HG03025 (cell line): ENCODE measurements around the gene PDCD10.
A peak's percentile ranks its signal among the peaks of the same experiment; 100 is the strongest.

Source experiments
- ATAC-seq: cut with Tn5 transposase; IDR thresholded peaks from one replicate; pipeline ENCODE4 v1.9.1; 2021; ENCODE audit warnings: mild to moderate bottlenecking, moderate library complexity; ENCODE audit not compliant: unreplicated experiment, low FRiP score

The PDCD10 gene

DNA sequence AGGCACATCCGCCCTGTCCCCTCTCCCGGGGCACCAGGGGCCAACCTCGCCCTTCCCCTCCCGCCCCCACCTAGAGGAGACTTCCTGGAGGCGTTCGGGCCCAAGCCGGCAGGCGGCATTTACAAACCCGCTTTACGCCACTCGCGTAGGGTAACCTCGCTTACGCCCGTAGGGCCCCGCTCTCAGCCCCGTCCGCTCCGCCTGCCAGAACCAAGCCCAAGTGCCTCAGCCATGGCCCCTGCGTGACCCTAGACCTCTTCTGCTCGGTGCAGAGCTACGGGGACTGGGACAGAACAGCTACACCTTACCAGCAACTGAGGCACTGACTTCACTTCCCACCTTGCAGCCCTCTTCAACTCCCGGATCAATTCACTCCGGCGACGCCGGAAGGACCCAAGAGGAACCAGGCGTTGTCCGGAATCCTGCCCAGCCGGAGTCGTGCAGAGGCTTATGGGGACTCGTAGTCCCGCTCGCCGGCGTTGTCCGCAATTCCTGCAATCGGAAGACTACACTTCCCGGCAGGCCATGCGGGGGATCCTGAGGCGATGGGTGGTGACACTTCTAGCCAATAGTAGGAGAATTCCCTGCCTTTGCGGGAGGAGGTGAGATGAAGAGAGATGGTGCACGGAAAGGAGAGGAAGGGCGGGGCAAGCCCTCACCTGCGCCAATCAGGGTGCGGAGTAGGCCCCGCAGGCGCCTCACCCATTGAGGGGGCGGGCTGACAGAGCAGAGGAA lies at the start of gene PDCD10:
Gene PDCD10, minus strand, starts transcription at position 395 of the 735 bp plus-strand sequence. CDS start 14,735 bp downstream, outside the sequence.
- peak; percentile 90 for ATAC-seq

DNA sequence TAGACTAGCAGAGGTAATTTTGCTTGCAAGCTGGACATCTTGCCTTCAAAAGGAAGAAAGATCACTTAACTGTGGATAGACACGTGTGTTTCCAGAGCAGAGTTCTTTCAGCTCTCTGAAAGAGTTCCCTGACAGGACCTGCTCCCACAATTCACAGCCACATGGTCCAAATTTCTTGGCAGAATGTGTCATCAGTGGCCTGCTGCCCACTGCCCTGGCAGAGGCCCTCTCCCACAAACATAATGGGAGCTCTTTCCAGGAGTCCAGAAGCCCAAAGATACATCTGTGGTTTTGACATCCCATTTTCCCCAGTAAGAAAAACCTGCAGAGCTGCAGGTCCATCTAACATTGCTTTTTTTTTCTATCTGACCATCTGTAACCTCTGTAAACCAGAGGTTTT lies 49.1 kb upstream of the PDCD10 start:
- no peak for ATAC-seq

DNA sequence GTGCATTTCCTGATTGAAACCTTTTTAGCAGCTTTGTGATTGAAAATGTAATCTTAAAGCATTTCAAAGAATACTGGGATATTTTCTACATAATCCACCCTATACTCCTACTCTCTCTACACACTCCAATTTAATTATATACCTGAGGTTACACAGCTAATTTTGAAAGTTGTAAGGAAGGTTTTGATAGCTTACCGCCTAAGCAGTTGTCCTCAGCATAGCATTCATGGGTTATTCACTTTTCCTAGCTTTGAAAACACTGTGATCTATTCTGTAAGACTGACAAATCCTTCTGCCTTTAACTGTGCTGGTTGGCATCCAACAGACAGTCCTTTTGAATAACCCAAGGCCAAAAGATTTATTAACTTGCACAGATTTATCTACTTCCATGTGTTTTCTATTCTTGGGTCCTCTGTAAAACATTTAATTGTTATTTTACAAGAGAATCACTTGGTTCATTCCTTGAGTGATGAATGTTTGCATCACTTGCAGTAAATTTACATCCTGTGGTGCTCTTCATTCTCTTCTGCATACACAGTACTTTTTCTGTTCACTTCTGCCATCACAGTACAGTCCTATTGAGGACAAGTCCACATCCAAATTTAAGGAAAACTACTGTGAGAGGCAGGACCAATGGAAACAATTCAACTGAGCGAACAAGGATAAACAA lies 45.7 kb upstream of the PDCD10 start:
- no peak for ATAC-seq

DNA sequence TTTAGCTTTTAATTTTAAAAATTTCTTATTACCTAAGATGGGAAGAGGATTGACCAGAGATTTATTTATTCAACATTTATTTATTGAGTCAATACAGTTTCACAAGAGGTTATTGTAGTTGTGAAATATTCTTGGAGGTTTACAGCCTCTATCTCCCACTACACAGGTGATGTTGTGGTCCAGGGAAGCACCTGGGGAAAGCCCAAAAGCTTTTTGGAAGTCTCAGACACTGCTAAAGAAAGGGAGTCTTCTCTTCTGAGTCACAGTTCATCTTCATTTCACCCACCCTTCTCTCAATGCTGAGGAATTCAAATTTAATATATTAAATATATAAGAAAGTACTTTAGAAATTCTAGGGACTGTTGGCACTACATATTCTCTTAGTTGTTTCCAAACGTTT lies 42.7 kb upstream of the PDCD10 start:
- ATAC-seq, result no peak

DNA sequence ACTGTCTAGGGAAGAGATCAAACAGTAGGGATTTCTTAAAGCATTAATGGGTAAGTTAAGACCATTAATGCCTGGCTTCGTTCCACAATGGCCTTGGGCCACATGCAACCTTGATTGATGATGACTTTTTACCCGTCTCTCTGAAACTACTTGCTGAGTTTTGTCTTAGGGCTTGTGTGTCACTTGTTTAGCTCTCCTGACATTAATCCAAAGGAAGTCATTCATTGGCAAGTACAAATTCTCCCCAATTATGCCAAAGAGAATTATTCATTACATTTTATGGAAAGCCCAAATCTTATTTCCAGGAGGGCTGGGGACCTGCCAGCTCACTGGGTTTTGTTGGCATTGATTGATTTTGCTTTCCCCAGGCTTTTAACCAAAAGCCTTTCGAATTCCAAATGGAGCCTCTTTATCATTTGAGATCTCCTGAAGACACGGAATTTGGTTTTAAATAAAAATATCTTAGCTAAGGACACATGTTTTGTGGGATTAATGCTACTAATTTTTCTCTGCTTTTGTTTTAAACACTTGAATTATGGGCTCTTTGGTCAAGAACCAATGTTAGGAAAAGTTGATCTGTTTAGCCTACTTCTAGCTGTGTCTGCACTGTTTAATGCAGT lies 41.5 kb upstream of the PDCD10 start:
- no peak for ATAC-seq

DNA sequence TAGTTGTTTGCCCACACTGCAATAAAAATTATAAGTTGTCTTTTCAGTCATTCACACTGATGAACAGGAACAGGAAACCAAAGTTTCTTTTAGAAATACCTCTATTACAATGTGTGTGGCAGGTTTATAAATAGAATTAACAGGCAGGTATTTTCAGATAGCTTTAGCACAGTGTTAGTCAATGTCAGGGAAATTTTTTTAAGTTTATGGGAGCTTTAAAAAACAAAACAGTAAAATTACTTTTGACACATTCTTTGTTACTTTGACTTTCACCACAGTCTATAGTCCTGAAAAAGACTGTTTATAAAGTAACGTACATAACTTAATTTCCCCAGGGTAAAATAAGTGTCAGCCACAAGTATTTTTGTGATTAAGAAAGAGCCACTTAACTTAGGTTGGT lies 38.9 kb upstream of the PDCD10 start:
- peak; percentile 81 for ATAC-seq

DNA sequence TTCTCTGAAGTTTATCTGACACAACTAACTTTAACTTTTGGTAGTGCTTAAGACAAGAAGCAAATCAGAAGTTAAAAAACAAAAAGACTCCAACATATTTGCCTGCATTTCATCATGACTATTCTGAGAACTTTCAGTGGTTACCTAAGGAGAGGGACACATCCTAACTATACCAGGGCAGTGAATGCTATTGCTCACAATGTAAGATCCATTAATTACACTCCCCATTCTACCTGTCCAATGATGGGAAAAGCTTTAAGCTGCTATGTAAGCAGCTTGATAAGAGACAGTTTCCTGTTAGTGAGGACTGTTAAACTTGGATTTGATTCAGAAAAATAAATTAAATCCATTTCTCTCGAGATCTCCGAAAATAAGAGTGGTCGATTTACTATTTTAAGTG lies 38.3 kb upstream of the PDCD10 start:
- peak; percentile 26 for ATAC-seq

DNA sequence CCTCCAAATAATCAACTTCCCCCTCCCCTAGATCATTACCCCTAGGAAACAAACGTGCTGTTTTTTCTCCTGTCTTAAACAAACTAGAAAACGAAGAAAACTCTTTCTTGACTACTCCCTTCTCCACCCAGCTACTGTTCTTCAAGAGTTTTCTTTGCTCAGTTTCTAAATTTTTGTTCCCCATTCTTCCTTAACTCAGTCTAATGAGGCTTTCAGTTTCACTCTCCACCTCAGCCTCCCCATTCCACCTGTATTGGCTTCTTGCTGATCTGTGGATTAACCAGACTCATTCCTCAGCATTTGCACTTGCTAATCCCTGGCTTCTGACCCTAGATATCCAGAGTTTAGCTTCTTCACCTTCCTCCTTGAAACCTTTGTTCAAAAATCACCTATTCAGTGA lies 27.6 kb upstream of the PDCD10 start:
- no peak for ATAC-seq

DNA sequence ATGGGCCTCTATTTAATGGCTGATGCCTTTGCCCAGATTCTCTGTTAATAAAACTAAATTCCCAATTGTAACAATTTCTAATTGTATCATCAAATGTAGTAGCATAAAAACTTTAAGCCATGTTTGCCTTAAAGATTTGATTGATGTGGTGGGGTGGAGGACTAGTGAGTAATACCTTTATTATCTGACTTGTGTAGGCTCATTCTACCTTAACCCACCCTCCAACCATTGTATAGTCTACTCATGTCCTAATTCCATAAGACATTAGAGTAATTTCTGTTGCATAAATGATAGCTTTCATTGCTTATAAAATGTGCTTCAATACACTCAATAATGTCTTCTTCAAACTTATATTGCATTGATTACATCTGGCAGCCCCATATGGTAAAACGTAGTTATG lies 26.6 kb upstream of the PDCD10 start:
- no peak for ATAC-seq

DNA sequence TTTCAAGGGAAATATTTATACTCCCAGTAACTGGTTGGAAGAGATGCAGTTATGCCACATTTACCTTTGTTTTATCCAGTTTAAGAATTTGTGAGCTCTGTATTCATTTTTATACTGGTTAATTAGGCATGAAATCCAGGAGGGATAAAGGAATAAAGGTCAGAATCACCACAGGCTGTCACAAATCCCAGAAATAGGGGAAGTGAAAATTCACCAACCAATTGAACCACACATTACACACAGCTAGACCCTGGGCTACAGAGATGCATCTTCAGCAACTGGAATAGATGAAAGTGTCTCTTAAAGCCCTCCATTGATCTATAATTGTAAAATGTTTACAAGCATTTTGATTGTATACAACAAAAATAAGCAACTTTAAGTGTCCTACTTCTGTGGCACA lies 19.4 kb upstream of the PDCD10 start:
- peak; percentile 37 for ATAC-seq

DNA sequence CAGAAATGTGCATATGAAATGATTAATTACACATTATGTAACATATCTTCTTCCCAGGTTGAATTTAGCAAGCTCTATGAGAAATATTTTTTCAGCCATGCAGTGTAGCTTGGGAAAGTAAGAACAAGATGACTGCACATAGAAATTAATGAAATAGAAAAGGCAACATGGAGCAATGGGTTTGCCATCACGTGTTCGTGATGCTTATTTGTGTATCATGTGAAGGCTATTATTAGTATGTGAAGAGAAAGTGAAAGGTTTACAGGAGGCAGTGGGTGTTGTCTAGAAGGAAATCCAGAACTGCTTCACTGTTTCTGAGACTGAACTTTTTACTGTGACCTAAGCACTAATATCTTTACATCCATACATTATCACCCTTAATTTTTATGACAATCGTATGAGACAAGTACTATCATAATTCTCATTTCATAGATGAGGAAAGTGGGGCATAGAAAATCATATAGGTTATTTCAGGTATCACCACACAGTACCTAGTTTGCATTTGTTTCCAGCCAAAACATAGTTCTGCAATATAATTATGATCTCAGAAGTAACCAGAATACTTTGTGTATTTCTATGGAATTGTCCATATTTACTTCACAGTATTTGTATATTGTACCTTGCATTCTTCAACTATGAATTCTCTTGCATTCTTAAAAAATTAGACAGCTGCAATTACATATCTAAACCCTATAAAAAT lies 15.7 kb upstream of the PDCD10 start:
- ATAC-seq, result peak; percentile 98

DNA sequence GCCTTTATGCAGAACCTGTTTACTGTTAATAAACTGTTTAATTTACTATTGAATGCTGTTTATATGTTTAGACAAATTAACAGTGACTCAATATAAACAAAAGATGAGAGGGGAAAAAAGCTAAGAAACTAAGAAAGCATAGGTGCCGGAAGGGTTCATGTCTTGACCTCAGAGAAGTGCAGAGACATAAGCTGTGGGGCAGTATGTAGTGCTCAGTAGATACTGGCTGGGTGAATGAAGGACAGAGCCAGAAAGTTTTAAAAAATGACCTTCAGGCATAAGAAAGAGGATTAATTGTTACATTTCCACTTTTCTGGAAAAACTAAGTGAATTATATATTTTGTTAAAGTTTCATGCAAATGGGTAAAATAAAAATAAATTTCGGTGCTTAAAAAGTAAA lies 15.0 kb upstream of the PDCD10 start:
- no peak for ATAC-seq

DNA sequence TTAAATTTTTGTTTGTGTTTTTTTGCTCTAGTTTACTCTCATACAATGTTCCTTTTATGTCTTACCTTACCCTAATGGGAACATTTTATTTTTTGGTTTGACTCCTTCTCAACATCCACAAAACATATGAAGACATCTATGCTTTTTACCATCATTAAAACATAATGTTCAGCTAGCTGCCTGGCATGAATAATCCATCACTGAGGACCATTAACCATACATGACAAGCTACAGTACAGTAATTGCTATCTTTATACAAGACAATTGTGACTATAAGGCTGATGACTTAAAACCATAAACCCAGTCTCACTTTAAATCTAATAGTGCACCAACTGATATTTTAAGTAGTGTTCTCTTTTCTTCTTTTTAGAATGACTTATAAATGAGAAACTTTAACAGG lies 14.5 kb upstream of the PDCD10 start:
- no peak for ATAC-seq

DNA sequence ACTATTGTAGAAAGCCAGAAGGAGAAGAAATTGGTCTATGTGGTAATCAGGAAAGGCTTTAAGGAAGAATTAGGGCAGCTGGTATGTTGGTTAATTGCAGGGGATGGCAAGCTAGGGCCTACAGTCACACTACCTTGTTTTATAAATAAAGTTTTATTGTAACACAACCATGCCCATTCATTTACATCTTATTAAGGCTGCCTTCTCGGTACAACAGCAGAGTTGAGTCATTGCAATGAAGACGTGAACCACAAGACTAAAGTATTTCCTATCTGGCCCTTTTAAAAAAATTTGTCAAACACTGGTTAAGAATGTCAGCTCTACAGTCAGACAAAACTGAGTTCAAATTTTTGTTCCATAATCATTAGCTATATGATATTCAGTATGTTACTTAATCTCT lies 9.1 kb upstream of the PDCD10 start:
- no peak for ATAC-seq

DNA sequence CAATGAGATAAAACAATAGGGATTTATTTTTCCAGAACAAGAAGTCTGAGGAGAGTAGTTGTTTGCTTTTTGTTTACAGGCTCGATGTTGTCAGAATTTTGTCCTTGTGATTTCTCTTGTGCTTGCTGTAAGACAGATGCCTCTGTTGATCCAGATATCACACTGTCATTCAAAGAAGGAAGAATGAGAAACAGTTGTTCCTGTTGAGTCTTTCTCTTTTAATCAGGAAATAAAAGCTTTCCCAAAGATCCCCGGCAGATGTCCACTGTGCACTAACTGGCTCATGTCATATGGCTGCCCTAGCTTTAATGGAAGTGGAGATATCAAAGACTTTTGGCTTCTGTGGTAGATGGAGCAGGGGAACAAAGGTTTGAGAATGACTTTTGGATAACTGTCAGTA lies 7.6 kb upstream of the PDCD10 start:
- ATAC-seq, result no peak

DNA sequence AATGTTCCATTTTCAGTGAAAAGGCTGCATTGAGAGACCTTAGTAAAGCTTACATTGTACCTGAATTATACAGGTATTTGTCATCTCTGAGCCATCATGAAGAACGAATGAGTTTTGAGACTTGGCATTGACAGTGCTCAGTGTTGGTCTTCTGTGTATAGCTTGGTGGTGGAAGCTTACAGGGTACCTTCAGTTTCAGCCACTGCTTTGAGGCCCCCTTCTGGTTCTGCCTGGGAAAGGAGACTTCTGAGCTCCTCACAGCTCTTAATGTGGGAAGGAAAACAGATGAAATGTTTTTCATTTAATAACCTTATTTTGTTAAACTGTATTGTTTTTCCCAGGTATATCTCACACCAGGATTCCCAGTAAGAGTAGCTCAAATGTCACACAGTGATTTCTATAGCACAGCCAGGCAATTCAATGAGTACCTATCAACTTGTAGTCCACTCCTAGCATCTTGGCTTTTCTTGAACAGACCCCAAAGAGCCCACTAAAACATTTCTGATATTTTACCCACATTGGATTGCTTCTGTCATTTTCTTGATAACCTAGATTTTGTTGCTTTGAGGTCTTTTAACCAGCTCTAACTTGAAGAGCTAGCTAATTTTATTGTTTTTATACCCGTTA lies 6.4 kb upstream of the PDCD10 start:
- peak; percentile 95 for ATAC-seq

DNA sequence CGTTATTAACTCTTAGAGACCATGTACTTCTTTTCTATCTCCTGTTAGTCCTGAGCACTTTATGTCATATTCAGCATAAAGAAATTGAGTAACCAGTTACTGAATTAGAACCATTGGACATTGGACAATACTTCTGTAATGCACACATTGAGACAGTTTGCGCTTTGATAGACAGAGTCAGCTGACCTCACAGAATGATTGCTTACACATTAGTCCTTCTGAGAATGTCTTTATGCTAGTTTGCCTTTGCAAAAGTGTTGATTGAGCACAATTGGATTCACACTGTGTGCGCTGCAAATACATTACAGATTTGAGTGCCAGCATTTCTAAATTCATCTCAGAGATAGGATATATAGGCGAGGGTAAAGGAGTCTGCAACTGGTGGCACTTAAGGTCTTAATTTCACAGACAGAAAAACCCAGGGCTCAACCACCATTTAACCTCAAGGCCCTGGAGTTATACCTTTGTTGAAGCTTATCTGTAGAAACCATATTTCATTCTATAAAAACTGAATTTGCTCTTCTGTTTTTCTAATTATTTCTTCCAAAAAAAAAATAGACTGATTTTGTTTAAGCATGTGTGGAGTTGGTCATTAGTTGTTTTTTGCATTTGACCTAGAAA lies 4.6 kb upstream of the PDCD10 start:
- ATAC-seq, result no peak

DNA sequence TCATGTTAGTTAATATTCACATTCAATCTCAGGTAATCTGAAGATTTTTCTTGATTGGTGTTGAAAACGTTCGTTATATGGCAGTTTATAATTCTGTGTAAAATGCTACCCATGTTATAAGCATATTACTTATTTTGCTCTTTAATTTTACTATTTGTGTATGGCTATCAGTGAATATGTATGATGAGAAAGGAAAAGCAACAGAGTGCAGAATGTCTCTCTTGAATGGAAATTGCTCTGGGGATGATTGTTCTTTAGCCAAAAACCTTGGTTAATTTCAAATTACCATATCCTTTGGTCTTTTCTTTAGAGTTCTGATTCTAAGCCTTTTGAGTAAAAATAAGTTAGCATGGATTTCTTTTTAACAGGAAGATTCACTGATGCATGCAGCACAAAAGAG lies 3.3 kb upstream of the PDCD10 start:
- no peak for ATAC-seq

DNA sequence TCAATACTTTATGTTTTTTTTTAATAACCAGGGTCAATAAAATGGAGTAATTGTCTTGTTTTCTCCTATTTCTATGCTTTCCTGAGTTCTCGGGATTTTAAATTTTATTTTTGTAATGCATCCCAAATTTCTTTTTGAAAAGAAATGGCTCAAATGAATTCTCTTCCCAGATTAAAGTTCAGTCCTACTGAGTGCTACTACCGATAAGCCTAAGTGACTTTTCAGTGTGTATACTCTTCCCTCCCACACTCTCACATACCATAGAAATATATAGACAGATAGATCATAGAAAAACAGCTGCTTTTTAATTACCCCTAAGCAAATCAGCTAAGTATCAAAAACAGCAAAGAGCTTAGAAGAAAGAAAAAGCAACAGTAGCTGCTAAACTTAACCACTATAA lies 2.3 kb upstream of the PDCD10 start:
- no peak for ATAC-seq

DNA sequence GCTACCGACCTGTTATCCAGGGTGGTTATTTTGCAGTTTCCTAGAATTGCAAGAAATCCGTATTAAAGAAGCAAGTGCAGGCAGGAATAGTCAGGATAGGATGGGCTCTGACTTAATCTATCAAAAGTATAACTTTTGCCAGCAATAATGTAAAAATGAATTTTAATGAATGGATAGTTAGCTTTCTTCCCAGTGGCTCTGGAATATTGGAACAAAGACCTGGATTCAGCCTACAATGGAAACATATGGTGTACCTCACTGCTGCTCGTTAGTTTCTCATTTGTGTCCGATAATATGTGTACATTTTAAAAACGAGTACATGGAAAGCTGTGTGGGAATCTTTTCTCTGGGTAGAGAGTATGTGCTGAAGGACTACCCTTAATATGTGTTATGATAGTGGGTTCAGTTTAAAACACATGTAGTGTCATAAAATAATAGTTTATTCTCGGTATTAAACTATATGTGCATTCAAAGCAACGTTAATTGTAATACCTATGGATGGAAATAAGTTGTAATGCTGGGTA lies 1.6 kb upstream of the PDCD10 start:
- ATAC-seq, result no peak
